GM12878 (cell line): Measurements from ENCODE around the gene ZSWIM6. TPM values are rescaled to one million over a fixed set of nuclear protein-coding genes. Genes with fewer than 3 reads are reported as not detected.

Experiments used
- ATAC-seq: fragments of 200-7000 bp; cut with Tn5 transposase; 3 replicates; pipeline ENCODE4 v1.9.1; 2020; ENCODE audit warnings: mild to moderate bottlenecking, moderate library complexity
- BruUV-seq: library from RNA; stranded (reverse); fragments of 400-500 nt; replicated peaks from 2 replicates; lab custom pipeline; 2021; lab: Mats Ljungman, UMichigan
- CTCF ChIA-PET: fragments of 300-600 bp; sonication (Branson Sonifier 250); formaldehyde crosslinking; extraction: SDS; loops from one replicate; lab custom pipeline; 2021; ENCODE audit warnings: inconsistent platforms; lab: Yijun Ruan, JAX
- POLR2A ChIA-PET: fragments of 350-600 bp; formaldehyde crosslinking; extraction: SDS; loops from one replicate; lab custom pipeline; 2021; ENCODE audit warnings: inconsistent platforms; lab: Charles Lee
- RAD21 ChIA-PET: fragments of 300-600 bp; sonication (Branson Sonifier 250); formaldehyde crosslinking; loops from one replicate; lab custom pipeline; 2023; ENCODE audit warnings: antibody characterized with exemption; ENCODE audit not compliant: unreplicated experiment; lab: Charles Lee
- SMC1A ChIA-PET: fragments of 300-600 bp; sonication (Branson Sonifier 250); formaldehyde crosslinking; loops from one replicate; lab custom pipeline; 2023; ENCODE audit not compliant: unreplicated experiment, uncharacterized antibody; lab: Charles Lee
- DNase-seq: peaks from one replicate; pipeline ENCODE4 v3.0.0-alpha.2; 2011; ENCODE audit warnings: low read depth, low spot score
- FAIRE-seq: peaks from 3 replicates; lab custom pipeline; 2011; peaks lifted over from hg19 to GRCh38; lab: Jason Lieb, UNC
- H2AFZ ChIP-seq: 2 replicates; pipeline ENCODE4 v1.6.0; 2011; ENCODE audit warnings: low read depth, low read length, control low read depth; ENCODE audit not compliant: control insufficient read depth
- H3K27ac ChIP-seq: 2 replicates; pipeline ENCODE4 v1.5.1; 2011; ENCODE audit warnings: control low read depth; ENCODE audit not compliant: control insufficient read depth, insufficient read depth
- H3K27me3 ChIP-seq, 2 experiments: replicated peaks in 1 of 2; 2 replicates each; pipeline versions ENCODE4 v1.6.0 to v1.6.1; 2011; ENCODE audit warnings: low read length in 1 of 2; ENCODE audit not compliant: control insufficient read depth in 2 of 2, insufficient read depth in 2 of 2
- H3K36me3 ChIP-seq, 2 experiments: 2 replicates each; pipeline ENCODE4 v1.5.1; 2011; ENCODE audit warnings: low read length in 1 of 2; ENCODE audit not compliant: control insufficient read depth in 2 of 2, insufficient read depth in 2 of 2
- H3K4me1 ChIP-seq: 2 replicates; pipeline ENCODE4 v1.6.1; 2011; ENCODE audit warnings: mild to moderate bottlenecking, low read length, moderate library complexity, mixed read lengths; ENCODE audit not compliant: control insufficient read depth, insufficient read depth
- H3K4me2 ChIP-seq: 2 replicates; pipeline ENCODE4 v1.6.0; 2011; ENCODE audit warnings: control low read depth; ENCODE audit not compliant: control insufficient read depth, insufficient read depth
- H3K4me3 ChIP-seq: fragments of 200-600 bp; sonication (generic); 2 replicates; pipeline ENCODE4 v1.5.1; 2016
- H3K79me2 ChIP-seq: 2 replicates; pipeline ENCODE4 v1.6.0; 2011; ENCODE audit warnings: low read length; ENCODE audit not compliant: control insufficient read depth, insufficient read depth
- H3K9ac ChIP-seq: 2 replicates; pipeline ENCODE4 v1.8.0; 2011; ENCODE audit warnings: low read length, control low read depth, mixed read lengths; ENCODE audit not compliant: control insufficient read depth, insufficient read depth
- H3K9me3 ChIP-seq: replicated peaks from 3 replicates; pipeline ENCODE4 v1.5.1; 2011; ENCODE audit warnings: mild to moderate bottlenecking, low read length; ENCODE audit not compliant: control insufficient read depth, insufficient read depth
- H4K20me1 ChIP-seq: 2 replicates; pipeline ENCODE4 v1.6.0; 2011; ENCODE audit not compliant: control insufficient read depth, insufficient read depth
- BCLAF1 ChIP-seq: fragments of 450-650 bp; IDR thresholded peaks from 2 replicates; pipeline ENCODE4 v1.6.1; 2017; ENCODE audit warnings: antibody characterized with exemption, mild to moderate bottlenecking, moderate library complexity
- EZH2 ChIP-seq: IDR thresholded peaks from 2 replicates; pipeline ENCODE4 v1.6.1; 2012; ENCODE audit warnings: low read depth, mild to moderate bottlenecking, control low read depth, inconsistent platforms, low read length, borderline replicate concordance; ENCODE audit not compliant: control insufficient read depth
- NR2C1 ChIP-seq: fragments of 450-650 bp; IDR thresholded peaks from 2 replicates; pipeline ENCODE4 v1.6.1; 2017; ENCODE audit warnings: antibody characterized with exemption, mild to moderate bottlenecking, moderate library complexity
- PML ChIP-seq: IDR thresholded peaks from 2 replicates; pipeline ENCODE4 v1.6.1; 2012; ENCODE audit warnings: low read length, inconsistent platforms
- TAF1 ChIP-seq: IDR thresholded peaks from 2 replicates; pipeline ENCODE4 v1.6.1; 2011; ENCODE audit warnings: mild to moderate bottlenecking, low read depth, low read length, borderline replicate concordance
- WGBS: methylation state at CpG from one replicate; pipeline ENCODE4 v1.1.6; 2016; ENCODE audit warnings: low lambda C conversion rate; ENCODE audit not compliant: insufficient replicate concordance, insufficient coverage; ENCODE audit errors: missing lambda C conversion rate; 5-methylcytosine and 5-hydroxymethylcytosine counted together
- in situ Hi-C: fragments of 300-500 bp; cut with MboI; formaldehyde crosslinking; loops from 9 replicates; pipeline ENCODE4 v1.14.3; 2018; ENCODE audit warnings: mixed read lengths
- intact Hi-C: fragments of 100-400 bp; cut with micrococcal nuclease; formaldehyde crosslinking; loops from one replicate; pipeline ENCODE4 v1.14.2; 2022; ENCODE audit not compliant: unreplicated experiment
- polyA plus RNA-seq, 11 experiments: library from polyadenylated mRNA; depleted of rRNA in 4 of 11; unstranded in 6 of 11; stranded (reverse) in 5 of 11; fragments of >200 nt; fragmentation: Nextera tagmentation in 4 of 11; fragmentation: Illumina TruSeq in 1 of 11; extraction: Ambion mirVana in 4 of 11; extraction: Trizol in 1 of 11; gene quantifications; 1 replicate in 1 of 11; 2 replicates in 10 of 11; pipeline versions ENCODE4 v1.2.1 to v1.2.3, GENCODE V29; 2011 to 2016; ENCODE audit warnings: inconsistent platforms in 2 of 11, missing spikeins in 2 of 11, low read depth in 1 of 11
- total RNA-seq, 4 experiments: library from RNA; depleted of rRNA in 3 of 4; stranded (reverse); fragments of >200 nt in 3 of 4; fragmentation: Illumina TruSeq in 1 of 4; extraction: Trizol in 1 of 4; gene quantifications; 2 replicates each; pipeline versions ENCODE4 v1.2.1 to v1.2.3, GENCODE V29; 2013 to 2021
- TF ChIP-seq, protein P1 (sequence below): fragments of 450-650 bp; IDR thresholded peaks from 2 replicates; pipeline ENCODE4 v1.6.1; 2017; ENCODE audit warnings: mild to moderate bottlenecking, moderate library complexity

ZSWIM6 gene
- total and polyA plus RNA-seq, 10 of the 15 experiments (the other 5 are each of a cell fraction or from before 2014, with no cell fraction given): 0.53 to 6.2 (median 3.4) TPM

- TF ChIP-seq BCLAF1: no peak
- no peak for TF ChIP-seq PML
These were observed 30.5 kb upstream of the ZSWIM6 start (continued) for GRCh38 chr5:61301341-61302199.

DNA sequence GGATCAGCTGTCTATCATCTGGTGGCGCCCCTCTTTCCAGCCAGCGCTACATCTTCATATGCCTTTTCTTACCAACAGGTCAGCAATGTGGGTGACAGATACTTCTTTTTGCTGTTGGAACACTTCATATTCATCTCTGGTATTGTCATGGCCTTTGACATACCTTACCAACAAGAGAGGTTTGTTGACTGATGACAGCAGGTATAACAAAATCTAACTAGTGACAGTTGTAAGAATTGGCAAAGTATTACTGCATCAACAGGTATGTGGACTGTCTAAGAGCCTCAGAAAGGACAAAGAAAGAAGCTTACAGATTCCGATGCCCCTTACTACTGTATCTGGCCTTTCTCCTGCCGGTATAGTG lies 29.9 kb upstream of the ZSWIM6 start:
- Histone ChIP-seq H3K79me2 (no peaks in the 10 kb centered on the region), H3K9me3 (no peaks in the 10 kb centered on the region), H3K4me2 (no peak overlapping the region), H3K4me1 (peaks cover 11% of the 10 kb centered on the region), H2AFZ (no peak overlapping the region), H3K4me3 (no peak overlapping the region), H3K27ac (no peak overlapping the region), H3K27me3 (no peaks in the 10 kb centered on the region), H3K9ac (no peak overlapping the region), H4K20me1 (no peaks in the 10 kb centered on the region), H3K36me3 (no peaks in the 10 kb centered on the region)
- SMC1A ChIA-PET: interaction anchor here (0.8 to 2.4 kb wide), 7 partner anchors 11 to 246 kb away, joined by 3 to 10 read pairs (median 4); no protein-coding TSS in a partner anchor
- WGBS: 92% methylated on average over 4 of the region's 4 CpGs
- BruUV-seq: no TSS peak
- CTCF ChIA-PET: interaction anchor here (0.7 to 1.2 kb wide), 2 partner anchors 20 to 27 kb away, joined by 3 read pairs; no protein-coding TSS in a partner anchor
- intact Hi-C loops: no loop called here
- no peak for ATAC-seq
- in situ Hi-C loops: no loop called here
- no peak for DNase-seq
- no peak for FAIRE-seq
- RAD21 ChIA-PET: no interaction called here
- POLR2A ChIA-PET: no interaction called here
- no peak for TF ChIP-seq PML
- no peak for TF ChIP-seq TAF1
- TF ChIP-seq EZH2: no peak
- TF ChIP-seq, protein P1, sequence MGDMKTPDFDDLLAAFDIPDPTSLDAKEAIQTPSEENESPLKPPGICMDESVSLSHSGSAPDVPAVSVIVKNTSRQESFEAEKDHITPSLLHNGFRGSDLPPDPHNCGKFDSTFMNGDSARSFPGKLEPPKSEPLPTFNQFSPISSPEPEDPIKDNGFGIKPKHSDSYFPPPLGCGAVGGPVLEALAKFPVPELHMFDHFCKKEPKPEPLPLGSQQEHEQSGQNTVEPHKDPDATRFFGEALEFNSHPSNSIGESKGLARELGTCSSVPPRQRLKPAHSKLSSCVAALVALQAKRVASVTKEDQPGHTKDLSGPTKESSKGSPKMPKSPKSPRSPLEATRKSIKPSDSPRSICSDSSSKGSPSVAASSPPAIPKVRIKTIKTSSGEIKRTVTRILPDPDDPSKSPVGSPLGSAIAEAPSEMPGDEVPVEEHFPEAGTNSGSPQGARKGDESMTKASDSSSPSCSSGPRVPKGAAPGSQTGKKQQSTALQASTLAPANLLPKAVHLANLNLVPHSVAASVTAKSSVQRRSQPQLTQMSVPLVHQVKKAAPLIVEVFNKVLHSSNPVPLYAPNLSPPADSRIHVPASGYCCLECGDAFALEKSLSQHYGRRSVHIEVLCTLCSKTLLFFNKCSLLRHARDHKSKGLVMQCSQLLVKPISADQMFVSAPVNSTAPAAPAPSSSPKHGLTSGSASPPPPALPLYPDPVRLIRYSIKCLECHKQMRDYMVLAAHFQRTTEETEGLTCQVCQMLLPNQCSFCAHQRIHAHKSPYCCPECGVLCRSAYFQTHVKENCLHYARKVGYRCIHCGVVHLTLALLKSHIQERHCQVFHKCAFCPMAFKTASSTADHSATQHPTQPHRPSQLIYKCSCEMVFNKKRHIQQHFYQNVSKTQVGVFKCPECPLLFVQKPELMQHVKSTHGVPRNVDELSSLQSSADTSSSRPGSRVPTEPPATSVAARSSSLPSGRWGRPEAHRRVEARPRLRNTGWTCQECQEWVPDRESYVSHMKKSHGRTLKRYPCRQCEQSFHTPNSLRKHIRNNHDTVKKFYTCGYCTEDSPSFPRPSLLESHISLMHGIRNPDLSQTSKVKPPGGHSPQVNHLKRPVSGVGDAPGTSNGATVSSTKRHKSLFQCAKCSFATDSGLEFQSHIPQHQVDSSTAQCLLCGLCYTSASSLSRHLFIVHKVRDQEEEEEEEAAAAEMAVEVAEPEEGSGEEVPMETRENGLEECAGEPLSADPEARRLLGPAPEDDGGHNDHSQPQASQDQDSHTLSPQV: no peak
- no peak for TF ChIP-seq NR2C1
